IMR-90 (cell line): Measurements from ENCODE around the gene POFUT2. TPM values are rescaled to one million over a fixed set of nuclear protein-coding genes. Genes with fewer than 3 reads are reported as not detected.

ENCODE experiments used
- ATAC-seq: fragments of 200-7000 bp; cut with Tn5 transposase; 2 replicates; pipeline ENCODE4 v1.9.1; 2020; ENCODE audit warnings: low read depth, mild to moderate bottlenecking, moderate library complexity
- BruUV-seq: library from RNA; stranded (reverse); fragments of 400-500 nt; replicated peaks from 2 replicates; lab custom pipeline; 2021; lab: Mats Ljungman, UMichigan
- CTCF ChIA-PET: fragments of 300-600 bp; formaldehyde crosslinking; extraction: SDS; loops from one replicate; lab custom pipeline; 2021; ENCODE audit warnings: antibody characterized with exemption; lab: Yijun Ruan, JAX
- POLR2A ChIA-PET: fragments of 300-600 bp; sonication (Branson Sonifier 250); formaldehyde crosslinking; loops from one replicate; lab custom pipeline; 2022; ENCODE audit warnings: antibody characterized with exemption; ENCODE audit not compliant: unreplicated experiment; lab: Charles Lee
- DNase-seq: peaks from one replicate; pipeline ENCODE4 v3.0.0; 2013
- H2AFZ ChIP-seq: replicated peaks from 2 replicates; pipeline ENCODE3; 2013; ENCODE audit warnings: low read length, mild to moderate bottlenecking; ENCODE audit not compliant: poor library complexity
- H2AK5ac ChIP-seq: 2 replicates; pipeline ENCODE4 v1.6.1; 2013; ENCODE audit warnings: low read depth, low read length, inconsistent platforms
- H2AK9ac ChIP-seq: replicated peaks from 2 replicates; pipeline ENCODE3; 2013; ENCODE audit warnings: mild to moderate bottlenecking, low read depth, low read length, moderate library complexity; ENCODE audit not compliant: poor library complexity
- H2BK120ac ChIP-seq: 2 replicates; pipeline ENCODE4 v1.6.1; 2013; ENCODE audit warnings: low read depth, low read length, inconsistent platforms
- H2BK15ac ChIP-seq: 3 replicates; pipeline ENCODE4 v1.6.1; 2013; ENCODE audit warnings: low read depth, low read length, inconsistent platforms
- H2BK20ac ChIP-seq: 2 replicates; pipeline ENCODE4 v1.6.1; 2013; ENCODE audit warnings: low read depth, mild to moderate bottlenecking, inconsistent platforms, low read length, moderate library complexity
- H2BK5ac ChIP-seq: 2 replicates; pipeline ENCODE4 v1.6.1; 2013; ENCODE audit warnings: mild to moderate bottlenecking, low read depth, low read length, inconsistent platforms; ENCODE audit not compliant: poor library complexity, severe bottlenecking
- H3K14ac ChIP-seq: replicated peaks from 2 replicates; pipeline ENCODE4 v1.6.1; 2013; ENCODE audit warnings: low read depth, low read length, inconsistent platforms
- H3K18ac ChIP-seq: 2 replicates; pipeline ENCODE4 v1.6.1; 2013; ENCODE audit warnings: low read depth, low read length, control low read depth
- H3K23ac ChIP-seq: 2 replicates; pipeline ENCODE4 v1.6.1; 2013; ENCODE audit warnings: low read depth, low read length, inconsistent platforms
- H3K27ac ChIP-seq: 2 replicates; pipeline ENCODE4 v1.5.1; 2013; ENCODE audit warnings: mild to moderate bottlenecking, control low read depth, low read length; ENCODE audit not compliant: insufficient read depth
- H3K27me3 ChIP-seq: 2 replicates; pipeline ENCODE4 v1.6.1; 2013; ENCODE audit warnings: low read length; ENCODE audit not compliant: control insufficient read depth, insufficient read depth
- H3K36me3 ChIP-seq: 2 replicates; pipeline ENCODE4 v1.6.1; 2013; ENCODE audit warnings: low read length, mixed read lengths; ENCODE audit not compliant: control insufficient read depth, insufficient read depth
- H3K4ac ChIP-seq: 2 replicates; pipeline ENCODE4 v1.6.1; 2013; ENCODE audit warnings: low read depth, low read length, inconsistent platforms
- H3K4me1 ChIP-seq: 2 replicates; pipeline ENCODE4 v1.6.1; 2013; ENCODE audit warnings: low read length, mixed read lengths; ENCODE audit not compliant: control insufficient read depth, insufficient read depth
- H3K4me2 ChIP-seq: 2 replicates; pipeline ENCODE4 v1.6.1; 2013; ENCODE audit warnings: low read depth, mild to moderate bottlenecking, control low read depth, low read length, moderate library complexity
- H3K4me3 ChIP-seq: 2 replicates; pipeline ENCODE4 v1.5.1; 2013; ENCODE audit warnings: low read depth, mild to moderate bottlenecking, control low read depth, low read length, moderate library complexity; ENCODE audit not compliant: insufficient read depth
- H3K56ac ChIP-seq: 2 replicates; pipeline ENCODE4 v1.6.1; 2013; ENCODE audit warnings: low read length, inconsistent platforms; ENCODE audit not compliant: insufficient read depth; ENCODE audit errors: extremely low read depth
- H3K79me1 ChIP-seq, 2 experiments: 2 replicates each; pipeline ENCODE4 v1.6.1; 2013; ENCODE audit warnings: low read length in 2 of 2, inconsistent platforms in 1 of 2, low read depth in 1 of 2
- H3K9ac ChIP-seq: 2 replicates; pipeline ENCODE4 v1.6.1; 2013; ENCODE audit warnings: low read depth, low read length, control low read depth
- H3K9me1 ChIP-seq: 2 replicates; pipeline ENCODE4 v1.6.1; 2013; ENCODE audit warnings: low read length, inconsistent platforms; ENCODE audit not compliant: insufficient read depth
- H3K9me3 ChIP-seq: 2 replicates; pipeline ENCODE4 v1.6.1; 2013; ENCODE audit warnings: low read length; ENCODE audit not compliant: control insufficient read depth, insufficient read depth
- H4K20me1 ChIP-seq: 2 replicates; pipeline ENCODE4 v1.6.1; 2013; ENCODE audit warnings: low read length, inconsistent platforms; ENCODE audit not compliant: insufficient read depth
- H4K5ac ChIP-seq: 2 replicates; pipeline ENCODE4 v1.6.1; 2013; ENCODE audit warnings: mild to moderate bottlenecking, low read depth, low read length, control low read depth
- H4K8ac ChIP-seq, 2 experiments: 2 replicates each; pipeline ENCODE4 v1.6.1; 2013; ENCODE audit warnings: low read depth in 2 of 2, low read length in 2 of 2, control low read depth in 1 of 2, inconsistent platforms in 1 of 2
- H4K91ac ChIP-seq: 2 replicates; pipeline ENCODE4 v1.6.1; 2013; ENCODE audit warnings: low read depth, low read length, inconsistent platforms; ENCODE audit not compliant: insufficient read depth
- CHD1 ChIP-seq: IDR thresholded peaks from 2 replicates; pipeline ENCODE4 v1.6.1; 2012; ENCODE audit warnings: low read depth, low read length, improper control_type of control experiment
- MAZ ChIP-seq: IDR thresholded peaks from 2 replicates; pipeline ENCODE4 v1.6.1; 2012; ENCODE audit warnings: low read depth, mild to moderate bottlenecking, low read length, improper control_type of control experiment, moderate library complexity, borderline replicate concordance
- MXI1 ChIP-seq: IDR thresholded peaks from 2 replicates; pipeline ENCODE4 v1.6.1; 2012; ENCODE audit warnings: low read depth, mild to moderate bottlenecking, low read length, moderate library complexity, borderline replicate concordance
- NFE2L2 ChIP-seq: fragments of 150-350 bp; IDR thresholded peaks from 2 replicates; pipeline ENCODE4 v1.6.1; 2016; ENCODE audit warnings: low read depth, mild to moderate bottlenecking, low read length
- POLR2A ChIP-seq: IDR thresholded peaks from 2 replicates; pipeline ENCODE4 v1.6.1; 2012; ENCODE audit warnings: mild to moderate bottlenecking, low read depth, low read length
- RCOR1 ChIP-seq: IDR thresholded peaks from 2 replicates; pipeline ENCODE4 v1.6.1; 2012; ENCODE audit warnings: mild to moderate bottlenecking, low read length, improper control_type of control experiment; ENCODE audit not compliant: insufficient replicate concordance
- RFX5 ChIP-seq: IDR thresholded peaks from 2 replicates; pipeline ENCODE4 v1.8.0; 2012; ENCODE audit warnings: low read depth, mild to moderate bottlenecking, low read length, moderate library complexity
- WGBS, 2 experiments: methylation state at CpG; one replicate each; pipeline versions ENCODE4 v1.1.5 to v1.1.7; 2013; ENCODE audit warnings: missing lambda C conversion rate in 2 of 2; ENCODE audit not compliant: insufficient read length in 1 of 2; ENCODE audit errors: extremely low coverage in 2 of 2; 5-methylcytosine and 5-hydroxymethylcytosine counted together
- dilution Hi-C: fragments of 300-500 bp; cut with HindIII; formaldehyde crosslinking; loops from one replicate; pipeline ENCODE4 v1.14.3; 2018; ENCODE audit warnings: low sequenced_read_pairs; ENCODE audit not compliant: unreplicated experiment
- in situ Hi-C: fragments of 300-500 bp; cut with MboI; formaldehyde crosslinking; loops from 3 replicates; pipeline ENCODE4 v1.14.3; 2019; ENCODE audit warnings: low sequenced_read_pairs, inconsistent platforms, mixed read lengths
- intact Hi-C: fragments of 100-400 bp; cut with micrococcal nuclease; formaldehyde crosslinking; loops from 2 replicates; pipeline ENCODE4 v1.10.0; 2022
- polyA plus RNA-seq, 3 experiments: library from polyadenylated mRNA; depleted of rRNA; stranded (reverse); fragments of >200 nt; gene quantifications; 2 replicates each; pipeline ENCODE4 v1.2.3, GENCODE V29; 2012; ENCODE audit warnings: low replicate concordance in 1 of 3
- total RNA-seq: library from RNA; depleted of rRNA; stranded (reverse); fragments of >200 nt; gene quantifications from 2 replicates; pipeline ENCODE4 v1.2.3, GENCODE V29; 2012
- TF ChIP-seq, protein P1 (sequence below): fragments of 150-350 bp; IDR thresholded peaks from 2 replicates; pipeline ENCODE4 v1.6.1; 2017; ENCODE audit warnings: mild to moderate bottlenecking, antibody characterized with exemption, low read length, low read depth
- TF ChIP-seq, protein P2 (sequence below): conservative IDR thresholded peaks from 2 replicates; pipeline ENCODE4 v1.5.1; 2012; ENCODE audit warnings: mild to moderate bottlenecking, low read depth, low read length, improper control_type of control experiment
- TF ChIP-seq, protein P3 (sequence below): fragments of 150-350 bp; IDR thresholded peaks from 2 replicates; pipeline ENCODE4 v1.6.1; 2016; ENCODE audit warnings: low read depth, mild to moderate bottlenecking, low read length, moderate library complexity, borderline replicate concordance

The POFUT2 gene
- total and polyA plus RNA-seq, 2 of the 4 experiments (the other 2 are of a cell fraction), result 18.8 to 59.3 TPM

DNA sequence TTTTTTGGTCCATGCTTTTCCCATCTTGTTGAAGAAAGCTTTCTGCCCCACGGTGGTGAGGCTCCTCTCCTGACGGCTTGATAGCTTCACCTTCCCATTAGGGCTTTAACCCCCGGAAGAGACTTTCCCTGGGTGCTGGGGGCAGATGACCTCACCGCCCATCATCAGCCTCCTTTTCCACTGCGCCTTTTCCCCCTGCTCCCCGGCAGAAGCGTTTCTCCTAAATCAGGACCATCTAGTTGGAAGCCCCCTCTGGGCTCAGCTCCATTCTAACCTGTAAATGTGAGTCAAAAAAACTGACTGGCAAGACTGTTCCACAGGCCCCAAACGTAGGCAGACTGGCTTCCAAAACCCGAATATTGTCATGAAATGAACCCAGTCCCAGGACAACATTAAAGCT is 6.7 kb downstream of the POFUT2 start:
- no peak overlapping the region for H2BK5ac ChIP-seq
- H3K4me2 ChIP-seq, result no peak overlapping the region
- peaks cover 14 to 86% of the 10 kb centered on the region in 2 experiments; a peak in 3 of 4 replicates for H3K79me1 ChIP-seq
- dilution Hi-C loops (no loop called here), intact Hi-C loops (no loop called here), in situ Hi-C loops (loop anchor here (10.0 kb wide), 1 partner anchor 136 kb away; no protein-coding TSS in a partner anchor)
- no peak overlapping the region for H2BK15ac ChIP-seq
- TF ChIP-seq, protein P1, sequence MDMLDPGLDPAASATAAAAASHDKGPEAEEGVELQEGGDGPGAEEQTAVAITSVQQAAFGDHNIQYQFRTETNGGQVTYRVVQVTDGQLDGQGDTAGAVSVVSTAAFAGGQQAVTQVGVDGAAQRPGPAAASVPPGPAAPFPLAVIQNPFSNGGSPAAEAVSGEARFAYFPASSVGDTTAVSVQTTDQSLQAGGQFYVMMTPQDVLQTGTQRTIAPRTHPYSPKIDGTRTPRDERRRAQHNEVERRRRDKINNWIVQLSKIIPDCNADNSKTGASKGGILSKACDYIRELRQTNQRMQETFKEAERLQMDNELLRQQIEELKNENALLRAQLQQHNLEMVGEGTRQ, result no peak
- TF ChIP-seq CHD1 (no peak), RCOR1 (no peak), MXI1 (no peak), MAZ (no peak), RFX5 (no peak), POLR2A (no peak), NFE2L2 (no peak)
- TF ChIP-seq, protein P2, sequence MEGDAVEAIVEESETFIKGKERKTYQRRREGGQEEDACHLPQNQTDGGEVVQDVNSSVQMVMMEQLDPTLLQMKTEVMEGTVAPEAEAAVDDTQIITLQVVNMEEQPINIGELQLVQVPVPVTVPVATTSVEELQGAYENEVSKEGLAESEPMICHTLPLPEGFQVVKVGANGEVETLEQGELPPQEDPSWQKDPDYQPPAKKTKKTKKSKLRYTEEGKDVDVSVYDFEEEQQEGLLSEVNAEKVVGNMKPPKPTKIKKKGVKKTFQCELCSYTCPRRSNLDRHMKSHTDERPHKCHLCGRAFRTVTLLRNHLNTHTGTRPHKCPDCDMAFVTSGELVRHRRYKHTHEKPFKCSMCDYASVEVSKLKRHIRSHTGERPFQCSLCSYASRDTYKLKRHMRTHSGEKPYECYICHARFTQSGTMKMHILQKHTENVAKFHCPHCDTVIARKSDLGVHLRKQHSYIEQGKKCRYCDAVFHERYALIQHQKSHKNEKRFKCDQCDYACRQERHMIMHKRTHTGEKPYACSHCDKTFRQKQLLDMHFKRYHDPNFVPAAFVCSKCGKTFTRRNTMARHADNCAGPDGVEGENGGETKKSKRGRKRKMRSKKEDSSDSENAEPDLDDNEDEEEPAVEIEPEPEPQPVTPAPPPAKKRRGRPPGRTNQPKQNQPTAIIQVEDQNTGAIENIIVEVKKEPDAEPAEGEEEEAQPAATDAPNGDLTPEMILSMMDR, result no peak
- TF ChIP-seq, protein P3, sequence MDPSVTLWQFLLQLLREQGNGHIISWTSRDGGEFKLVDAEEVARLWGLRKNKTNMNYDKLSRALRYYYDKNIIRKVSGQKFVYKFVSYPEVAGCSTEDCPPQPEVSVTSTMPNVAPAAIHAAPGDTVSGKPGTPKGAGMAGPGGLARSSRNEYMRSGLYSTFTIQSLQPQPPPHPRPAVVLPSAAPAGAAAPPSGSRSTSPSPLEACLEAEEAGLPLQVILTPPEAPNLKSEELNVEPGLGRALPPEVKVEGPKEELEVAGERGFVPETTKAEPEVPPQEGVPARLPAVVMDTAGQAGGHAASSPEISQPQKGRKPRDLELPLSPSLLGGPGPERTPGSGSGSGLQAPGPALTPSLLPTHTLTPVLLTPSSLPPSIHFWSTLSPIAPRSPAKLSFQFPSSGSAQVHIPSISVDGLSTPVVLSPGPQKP, result no peak
- ATAC-seq, result no peak
- H3K27ac ChIP-seq, result no peak overlapping the region
- CTCF ChIA-PET, result interaction anchor here (0.6 kb wide), 1 partner anchor 429 kb away, joined by 3 read pairs; no protein-coding TSS in a partner anchor
- POLR2A ChIA-PET, result no interaction called here
- no TSS peak for BruUV-seq
- H3K4ac ChIP-seq, result no peak overlapping the region
- peaks cover 1% of the 10 kb centered on the region; the same call in 1 of the 2 replicates for H3K4me1 ChIP-seq
- no peaks in the 10 kb centered on the region for H3K27me3 ChIP-seq
- H2BK20ac ChIP-seq, result no peak overlapping the region
- no peak overlapping the region for H2AK5ac ChIP-seq
- no peak overlapping the region for H2AFZ ChIP-seq
- no peak overlapping the region for H2AK9ac ChIP-seq
- no peak overlapping the region for H3K9ac ChIP-seq
- H3K23ac ChIP-seq, result no peak overlapping the region
- 0 out of 2 replicates have a peak, but pooled peaks cover 4% of the 10 kb centered on the region for H3K9me1 ChIP-seq
- no peak overlapping the region for H4K5ac ChIP-seq
- no peaks in the 10 kb centered on the region for H3K9me3 ChIP-seq
- H2BK120ac ChIP-seq, result no peak overlapping the region
- H3K18ac ChIP-seq, result no peak overlapping the region
- no peak for DNase-seq
- no peak overlapping the region for H4K91ac ChIP-seq
- peaks cover 85% of the 10 kb centered on the region for H4K20me1 ChIP-seq
- no peak overlapping the region for H3K4me3 ChIP-seq
- WGBS, 2 experiments, result 100% methylated on average over 1 of the region's 9 CpGs; no CpG with 5 or more reads in 1 of the 2 experiments
- H3K56ac ChIP-seq, result no peak overlapping the region
- H3K14ac ChIP-seq, result no peak overlapping the region
- peaks cover 88% of the 10 kb centered on the region for H3K36me3 ChIP-seq
- H4K8ac ChIP-seq, result no peak overlapping the region
